ENCODE measurements around the gene TMC8.

Gene TMC8

DNA sequence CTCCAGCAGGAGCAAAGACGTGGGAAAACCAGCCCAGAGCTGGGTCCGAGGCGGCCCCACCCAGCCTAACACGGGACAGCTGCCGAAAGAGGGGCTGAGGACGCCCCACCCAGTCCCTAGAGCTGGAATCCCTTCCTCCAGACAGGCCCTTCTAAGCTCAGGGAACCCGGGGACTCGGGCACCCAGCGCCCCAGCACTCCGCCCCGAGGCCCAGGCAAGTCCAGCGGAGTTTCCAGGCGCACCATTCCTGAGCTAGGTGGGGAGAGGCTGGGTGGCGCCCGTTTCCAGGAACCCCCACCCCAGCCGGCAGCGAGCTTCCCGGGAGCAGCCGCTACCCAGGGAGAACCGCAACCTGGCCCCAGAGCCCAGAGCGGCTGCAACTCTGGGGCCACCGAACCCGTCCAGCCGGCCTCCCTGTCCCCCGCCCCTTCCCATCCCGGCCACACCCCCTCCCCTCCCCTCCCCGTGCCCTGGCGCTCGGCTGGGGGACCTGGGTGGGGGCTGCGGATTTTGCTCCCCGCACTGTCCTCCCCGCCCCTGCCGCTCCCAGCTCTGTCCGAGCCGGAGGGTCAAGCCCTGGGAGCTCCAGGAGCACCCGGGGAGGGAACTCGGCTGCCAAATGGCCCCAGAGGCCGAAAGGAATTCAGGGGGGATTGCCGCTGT is 2.6 kb upstream of the TMC8 start (continued):
- TF ChIP-seq ZBTB6 (tag by site-specific recombination; IDR thresholded peaks at IDR 0.05) (no peak), FEZF1 (tag by site-specific recombination; IDR thresholded peaks at IDR 0.05) (peak; percentile 38; the same call in 1 of the 2 replicates), ZBTB17 (tag by site-specific recombination; IDR thresholded peaks at IDR 0.05) (peak; percentile 59), ZNF791 (tag by site-specific recombination; IDR thresholded peaks at IDR 0.05) (no peak), KLF9 (tag by site-specific recombination; IDR thresholded peaks at IDR 0.05; ENCODE audit: low read depth) (0 out of 2 replicates have a peak, but pooled peaks have one; percentile 16), ZNF48 (tag by site-specific recombination; IDR thresholded peaks at IDR 0.05) (no peak), ZNF292 (tag by site-specific recombination; IDR thresholded peaks at IDR 0.05; ENCODE audit: borderline replicate concordance, low read depth) (no peak)
- TF ChIP-seq, protein P1, sequence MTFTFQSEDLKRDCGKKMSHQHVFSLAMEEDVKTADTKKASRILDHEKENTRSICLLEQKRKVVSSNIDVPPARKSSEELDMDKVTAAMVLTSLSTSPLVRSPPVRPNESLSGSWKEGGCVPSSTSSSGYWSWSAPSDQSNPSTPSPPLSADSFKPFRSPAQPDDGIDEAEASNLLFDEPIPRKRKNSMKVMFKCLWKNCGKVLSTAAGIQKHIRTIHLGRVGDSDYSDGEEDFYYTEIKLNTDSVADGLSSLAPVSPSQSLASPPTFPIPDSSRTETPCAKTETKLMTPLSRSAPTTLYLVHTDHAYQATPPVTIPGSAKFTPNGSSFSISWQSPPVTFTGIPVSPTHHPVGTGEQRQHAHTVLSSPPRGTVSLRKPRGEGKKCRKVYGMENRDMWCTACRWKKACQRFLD (tag by site-specific recombination; IDR thresholded peaks at IDR 0.05) = no peak
- TF ChIP-seq, protein P2, sequence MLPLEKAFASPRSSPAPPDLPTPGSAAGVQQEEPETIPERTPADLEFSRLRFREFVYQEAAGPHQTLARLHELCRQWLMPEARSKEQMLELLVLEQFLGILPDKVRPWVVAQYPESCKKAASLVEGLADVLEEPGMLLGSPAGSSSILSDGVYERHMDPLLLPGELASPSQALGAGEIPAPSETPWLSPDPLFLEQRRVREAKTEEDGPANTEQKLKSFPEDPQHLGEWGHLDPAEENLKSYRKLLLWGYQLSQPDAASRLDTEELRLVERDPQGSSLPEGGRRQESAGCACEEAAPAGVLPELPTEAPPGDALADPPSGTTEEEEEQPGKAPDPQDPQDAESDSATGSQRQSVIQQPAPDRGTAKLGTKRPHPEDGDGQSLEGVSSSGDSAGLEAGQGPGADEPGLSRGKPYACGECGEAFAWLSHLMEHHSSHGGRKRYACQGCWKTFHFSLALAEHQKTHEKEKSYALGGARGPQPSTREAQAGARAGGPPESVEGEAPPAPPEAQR (tag by site-specific recombination; IDR thresholded peaks at IDR 0.05) = no peak

DNA sequence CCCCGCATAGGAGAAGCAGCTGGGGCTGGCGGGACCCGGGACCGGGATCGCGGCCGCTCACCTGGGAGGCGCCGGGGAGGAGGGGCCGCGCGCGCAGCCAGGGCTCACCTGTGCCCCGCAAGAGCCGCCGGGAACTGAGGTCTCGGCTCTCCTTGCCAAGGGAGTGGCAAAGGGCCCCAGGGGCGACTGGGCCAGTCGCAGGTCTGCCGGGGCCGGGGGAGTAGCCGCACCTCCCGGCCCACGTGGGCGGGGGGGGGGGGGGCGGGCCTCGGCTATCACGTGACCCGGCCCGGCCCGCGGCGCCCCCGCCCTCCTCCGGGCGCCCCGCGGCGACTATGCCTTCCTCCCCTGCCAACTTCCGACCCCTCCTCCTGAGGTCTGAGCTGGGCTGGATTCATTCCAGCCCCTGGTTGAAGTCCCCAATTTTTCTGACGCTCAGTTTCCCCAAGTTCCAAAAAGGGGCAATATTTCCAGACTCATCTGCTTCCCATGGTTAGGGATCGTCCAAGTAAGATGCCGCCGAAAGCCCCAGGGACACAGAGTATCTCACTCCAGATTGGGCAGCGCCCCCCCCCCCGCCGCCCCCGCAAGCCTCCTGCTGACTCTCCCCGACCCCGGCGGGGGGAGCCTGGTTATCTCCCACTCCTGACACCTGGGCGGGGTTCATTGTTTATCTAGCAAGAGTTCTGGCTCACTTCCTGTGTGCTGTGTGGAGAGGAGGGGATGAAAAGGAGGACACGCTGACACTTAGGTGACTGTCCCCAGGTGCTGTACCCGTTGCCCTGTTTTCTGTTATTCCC is 1.8 kb upstream of the TMC8 start, which contains the start of gene TMC6:
Gene TMC6, minus strand, starts transcription at position 205 of the 800 bp plus-strand sequence. CDS start 1,923 bp downstream, outside the sequence.
- Histone ChIP-seq H3K4me3 (ENCODE audit: low read depth, low read length) (peak within 1 kb of the TSS; percentile 62), H3K4me1 (ENCODE audit: control insufficient read depth, insufficient read depth, low read length) (peaks cover 6% of the 10 kb centered on the region; the same call in 1 of the 2 replicates), H3K36me3 (ENCODE audit: control insufficient read depth in 2 of 2, insufficient read depth in 1 of 2, low read length in 2 of 2) (peaks cover 0 to 4% of the 10 kb centered on the region in 2 experiments; a peak in 1 of 3 replicates), H3K27ac (ENCODE audit: extremely low read depth, low read depth, low read length) (peak within 1 kb of the TSS; percentile 37; the same call in 1 of the 2 replicates), H3K9me3 (ENCODE audit: control insufficient read depth, insufficient read depth, low read depth, low read length) (no peaks in the 10 kb centered on the region)
- CTCF ChIA-PET = interaction anchor here (0.6 to 2.2 kb wide), 7 partner anchors 11 to 232 kb away, joined by 3 to 13 read pairs (median 4); no protein-coding TSS in a partner anchor
- POLR2A ChIA-PET = interaction anchor here (0.6 to 2.1 kb wide), 7 partner anchors 11 to 130 kb away, joined by 3 to 13 read pairs (median 3); partner anchors contain the start of genes AFMID and TK1
- TF ChIP-seq IKZF3 (tag by site-specific recombination; IDR thresholded peaks at IDR 0.05) (peak; percentile 45; the same call in 1 of the 2 replicates), EGR2 (tag by site-specific recombination; IDR thresholded peaks at IDR 0.05; ENCODE audit: low read depth) (peak; percentile 75), KLF7 (tag by site-specific recombination; IDR thresholded peaks at IDR 0.05; ENCODE audit: borderline replicate concordance) (0 out of 2 replicates have a peak, but pooled peaks have one; percentile 19), ZNF670 (tag by site-specific recombination; IDR thresholded peaks at IDR 0.05; ENCODE audit: low read depth) (no peak), BCL11A (tag by site-specific recombination; IDR thresholded peaks at IDR 0.05; ENCODE audit: low read depth) (0 out of 2 replicates have a peak, but pooled peaks have one; percentile 25), ZNF335 (tag by site-specific recombination; conservative IDR thresholded peaks at IDR 0.05) (peak; percentile 86), ZFHX2 (tag by site-specific recombination; conservative IDR thresholded peaks at IDR 0.05) (peak; percentile 84), ZNF837 (tag by site-specific recombination; IDR thresholded peaks at IDR 0.05) (no peak), ZBTB48 (tag by site-specific recombination; IDR thresholded peaks at IDR 0.05) (peak; percentile 93), ZIC2 (tag by site-specific recombination; IDR thresholded peaks at IDR 0.05) (peak; percentile 49), ZNF76 (tag by site-specific recombination; IDR thresholded peaks at IDR 0.05; ENCODE audit: borderline replicate concordance, low read depth) (peak; percentile 43; the same call in 1 of the 2 replicates), ZNF214 (tag by site-specific recombination; IDR thresholded peaks at IDR 0.05; ENCODE audit: borderline replicate concordance) (no peak)
- TF ChIP-seq, protein P3, sequence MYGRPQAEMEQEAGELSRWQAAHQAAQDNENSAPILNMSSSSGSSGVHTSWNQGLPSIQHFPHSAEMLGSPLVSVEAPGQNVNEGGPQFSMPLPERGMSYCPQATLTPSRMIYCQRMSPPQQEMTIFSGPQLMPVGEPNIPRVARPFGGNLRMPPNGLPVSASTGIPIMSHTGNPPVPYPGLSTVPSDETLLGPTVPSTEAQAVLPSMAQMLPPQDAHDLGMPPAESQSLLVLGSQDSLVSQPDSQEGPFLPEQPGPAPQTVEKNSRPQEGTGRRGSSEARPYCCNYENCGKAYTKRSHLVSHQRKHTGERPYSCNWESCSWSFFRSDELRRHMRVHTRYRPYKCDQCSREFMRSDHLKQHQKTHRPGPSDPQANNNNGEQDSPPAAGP (tag by site-specific recombination; IDR thresholded peaks at IDR 0.05) = peak; percentile 46
- TF ChIP-seq, protein P4, sequence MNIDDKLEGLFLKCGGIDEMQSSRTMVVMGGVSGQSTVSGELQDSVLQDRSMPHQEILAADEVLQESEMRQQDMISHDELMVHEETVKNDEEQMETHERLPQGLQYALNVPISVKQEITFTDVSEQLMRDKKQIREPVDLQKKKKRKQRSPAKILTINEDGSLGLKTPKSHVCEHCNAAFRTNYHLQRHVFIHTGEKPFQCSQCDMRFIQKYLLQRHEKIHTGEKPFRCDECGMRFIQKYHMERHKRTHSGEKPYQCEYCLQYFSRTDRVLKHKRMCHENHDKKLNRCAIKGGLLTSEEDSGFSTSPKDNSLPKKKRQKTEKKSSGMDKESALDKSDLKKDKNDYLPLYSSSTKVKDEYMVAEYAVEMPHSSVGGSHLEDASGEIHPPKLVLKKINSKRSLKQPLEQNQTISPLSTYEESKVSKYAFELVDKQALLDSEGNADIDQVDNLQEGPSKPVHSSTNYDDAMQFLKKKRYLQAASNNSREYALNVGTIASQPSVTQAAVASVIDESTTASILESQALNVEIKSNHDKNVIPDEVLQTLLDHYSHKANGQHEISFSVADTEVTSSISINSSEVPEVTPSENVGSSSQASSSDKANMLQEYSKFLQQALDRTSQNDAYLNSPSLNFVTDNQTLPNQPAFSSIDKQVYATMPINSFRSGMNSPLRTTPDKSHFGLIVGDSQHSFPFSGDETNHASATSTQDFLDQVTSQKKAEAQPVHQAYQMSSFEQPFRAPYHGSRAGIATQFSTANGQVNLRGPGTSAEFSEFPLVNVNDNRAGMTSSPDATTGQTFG (tag by site-specific recombination; IDR thresholded peaks at IDR 0.05; ENCODE audit: borderline replicate concordance) = no peak
- TF ChIP-seq, protein P5, sequence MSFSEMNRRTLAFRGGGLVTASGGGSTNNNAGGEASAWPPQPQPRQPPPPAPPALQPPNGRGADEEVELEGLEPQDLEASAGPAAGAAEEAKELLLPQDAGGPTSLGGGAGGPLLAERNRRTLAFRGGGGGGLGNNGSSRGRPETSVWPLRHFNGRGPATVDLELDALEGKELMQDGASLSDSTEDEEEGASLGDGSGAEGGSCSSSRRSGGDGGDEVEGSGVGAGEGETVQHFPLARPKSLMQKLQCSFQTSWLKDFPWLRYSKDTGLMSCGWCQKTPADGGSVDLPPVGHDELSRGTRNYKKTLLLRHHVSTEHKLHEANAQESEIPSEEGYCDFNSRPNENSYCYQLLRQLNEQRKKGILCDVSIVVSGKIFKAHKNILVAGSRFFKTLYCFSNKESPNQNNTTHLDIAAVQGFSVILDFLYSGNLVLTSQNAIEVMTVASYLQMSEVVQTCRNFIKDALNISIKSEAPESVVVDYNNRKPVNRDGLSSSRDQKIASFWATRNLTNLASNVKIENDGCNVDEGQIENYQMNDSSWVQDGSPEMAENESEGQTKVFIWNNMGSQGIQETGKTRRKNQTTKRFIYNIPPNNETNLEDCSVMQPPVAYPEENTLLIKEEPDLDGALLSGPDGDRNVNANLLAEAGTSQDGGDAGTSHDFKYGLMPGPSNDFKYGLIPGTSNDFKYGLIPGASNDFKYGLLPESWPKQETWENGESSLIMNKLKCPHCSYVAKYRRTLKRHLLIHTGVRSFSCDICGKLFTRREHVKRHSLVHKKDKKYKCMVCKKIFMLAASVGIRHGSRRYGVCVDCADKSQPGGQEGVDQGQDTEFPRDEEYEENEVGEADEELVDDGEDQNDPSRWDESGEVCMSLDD (tag by site-specific recombination; IDR thresholded peaks at IDR 0.05) = 0 out of 2 replicates have a peak, but pooled peaks have one; percentile 42
